Calu3 (cell line): ENCODE measurements around the gene ENDOD1. TPM values are rescaled to one million over a fixed set of nuclear protein-coding genes. Genes with fewer than 3 reads are reported as not detected.
A peak's percentile ranks its signal among the peaks of the same experiment; 100 is the strongest.

Experiments
- BruUV-seq: library from RNA; stranded (reverse); fragments of 400-500 nt; replicated peaks from 2 replicates; lab custom pipeline; 2021; lab: Mats Ljungman, UMichigan
- CTCF ChIA-PET: fragments of 300-600 bp; sonication (Branson Sonifier 250); formaldehyde crosslinking; loops from one replicate; lab custom pipeline; 2022; ENCODE audit warnings: antibody characterized with exemption; lab: Charles Lee
- DNase-seq: peaks from one replicate; pipeline ENCODE4 v3.0.0; 2022
- H3K27ac Mint-ChIP-seq: one replicate; pipeline ENCODE4 v1.8.0; 2022; ENCODE audit warnings: mixed read lengths; ENCODE audit not compliant: unreplicated experiment
- H3K27me3 Mint-ChIP-seq: one replicate; pipeline ENCODE4 v1.8.0; 2022; ENCODE audit warnings: mixed read lengths; ENCODE audit not compliant: unreplicated experiment
- H3K36me3 Mint-ChIP-seq: one replicate; pipeline ENCODE4 v1.8.0; 2022; ENCODE audit warnings: mild to moderate bottlenecking, moderate library complexity, mixed read lengths; ENCODE audit not compliant: insufficient read depth, unreplicated experiment
- H3K4me1 Mint-ChIP-seq: one replicate; pipeline ENCODE4 v1.8.0; 2022; ENCODE audit warnings: mild to moderate bottlenecking, low read depth, mixed read lengths; ENCODE audit not compliant: unreplicated experiment
- H3K4me3 Mint-ChIP-seq: one replicate; pipeline ENCODE4 v1.8.0; 2022; ENCODE audit warnings: mild to moderate bottlenecking, low read depth, moderate library complexity, mixed read lengths; ENCODE audit not compliant: unreplicated experiment
- H3K9me3 Mint-ChIP-seq: one replicate; pipeline ENCODE4 v1.8.0; 2022; ENCODE audit warnings: low read depth, mixed read lengths; ENCODE audit not compliant: unreplicated experiment
- CTCF ChIP-seq: fragments of 200-600 bp; IDR thresholded peaks from one replicate; pipeline ENCODE4 v1.8.0; 2022; ENCODE audit warnings: antibody characterized with exemption; ENCODE audit not compliant: unreplicated experiment
- intact Hi-C: fragments of 100-400 bp; cut with micrococcal nuclease; formaldehyde crosslinking; loops from one replicate; pipeline ENCODE4 v1.10.0; 2022; ENCODE audit not compliant: unreplicated experiment
- total RNA-seq: library from RNA; stranded (reverse); gene quantifications from 2 replicates; pipeline ENCODE4 v1.2.3, GENCODE V29; 2022

Gene ENDOD1
- total RNA-seq, 1 experiment from 2014 or later = 29.4 TPM

DNA sequence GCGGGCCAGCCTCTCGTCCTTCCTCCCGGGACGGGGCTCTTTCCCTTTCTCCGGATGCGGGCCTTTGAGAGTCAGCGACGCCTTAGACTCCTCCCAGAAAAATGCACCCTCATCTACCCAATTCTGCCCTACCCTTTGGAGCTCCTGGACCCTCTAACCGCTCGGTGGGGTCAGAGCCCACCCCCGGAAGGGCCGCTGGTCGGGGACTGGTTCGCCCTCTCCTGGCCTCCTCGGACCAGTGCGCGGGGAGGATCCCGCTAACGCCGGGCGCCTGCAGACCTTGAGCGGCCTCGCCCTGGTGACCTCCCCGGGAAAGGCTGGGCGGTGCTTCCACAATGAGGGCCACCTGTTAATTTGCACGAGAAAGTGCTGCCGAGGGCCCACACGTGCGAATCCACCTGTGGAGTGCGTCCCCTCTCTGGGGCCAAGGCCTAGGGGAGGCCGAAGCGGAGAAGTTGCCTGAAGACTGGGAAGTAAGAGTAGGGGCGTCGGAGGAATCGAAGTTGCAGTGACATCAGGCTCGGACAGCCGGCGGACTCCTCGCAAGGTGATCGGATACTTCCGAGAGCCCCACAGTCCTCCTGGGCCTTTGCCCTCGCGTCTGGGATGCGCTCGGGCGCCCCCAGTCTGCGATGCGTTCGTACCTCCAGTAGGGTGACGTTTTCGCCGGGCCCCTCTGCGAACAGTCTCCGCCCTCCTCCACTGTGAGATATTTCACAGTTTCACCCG lies 61.5 kb downstream of the ENDOD1 start:
- TF ChIP-seq CTCF = peak; percentile 68
- intact Hi-C loops = loop anchor here (1.0 to 10.0 kb wide), 3 partner anchors 83 to 394 kb away; no protein-coding TSS in a partner anchor
- Mint-ChIP-seq H3K27me3 (no peaks in the 10 kb centered on the region), H3K9me3 (no peaks in the 10 kb centered on the region), H3K27ac (peak overlapping the region; percentile 82), H3K4me3 (peak overlapping the region; percentile 79), H3K4me1 (peaks cover 69% of the 10 kb centered on the region), H3K36me3 (peaks cover 27% of the 10 kb centered on the region)
- peak; percentile 90 for DNase-seq
- CTCF ChIA-PET = interaction anchor here (0.6 to 1.5 kb wide), 6 partner anchors 49 to 565 kb away, joined by 3 to 13 read pairs (median 4); no protein-coding TSS in a partner anchor
- no TSS peak for BruUV-seq

GRCh38 chr11:95152876-95153856 lies 63.5 kb downstream of the ENDOD1 start:
- no peak for TF ChIP-seq CTCF
- H3K27ac Mint-ChIP-seq = no peak overlapping the region
- H3K9me3 Mint-ChIP-seq = no peaks in the 10 kb centered on the region
- CTCF ChIA-PET = interaction anchor here (1.0 to 2.9 kb wide), 3 partner anchors 85 to 562 kb away, joined by 3 to 17 read pairs (median 6); no protein-coding TSS in a partner anchor
- no TSS peak for BruUV-seq
- H3K36me3 Mint-ChIP-seq = peaks cover 27% of the 10 kb centered on the region
- intact Hi-C loops = loop anchor here (2.0 to 10.0 kb wide), 3 partner anchors 212 to 1274 kb away; no protein-coding TSS in a partner anchor
- DNase-seq = no peak
- peaks cover 55% of the 10 kb centered on the region for H3K4me1 Mint-ChIP-seq
- H3K4me3 Mint-ChIP-seq = peak overlapping the region; percentile 27
- no peaks in the 10 kb centered on the region for H3K27me3 Mint-ChIP-seq

DNA sequence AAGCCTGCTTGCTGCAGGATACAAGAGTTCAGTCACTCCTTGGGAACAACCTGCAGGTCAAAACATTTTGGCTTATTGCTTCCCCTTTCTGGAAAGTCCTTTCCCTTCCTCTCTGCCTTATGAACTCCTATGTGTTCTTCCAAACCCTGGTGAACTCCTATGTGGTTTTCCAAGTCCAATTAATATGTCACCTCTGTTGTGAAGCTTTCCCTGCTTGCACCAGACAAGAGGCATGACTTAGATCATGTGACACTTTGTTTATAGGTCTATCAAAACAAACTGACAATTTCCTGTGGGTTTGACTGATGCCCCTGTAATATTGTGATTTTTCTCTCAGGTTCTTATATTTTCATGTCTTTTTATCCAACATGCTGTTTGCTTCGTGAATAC lies 64.2 kb downstream of the ENDOD1 start:
- no peak for DNase-seq
- no peak overlapping the region for H3K27ac Mint-ChIP-seq
- H3K9me3 Mint-ChIP-seq = no peaks in the 10 kb centered on the region
- no peaks in the 10 kb centered on the region for H3K27me3 Mint-ChIP-seq
- peak overlapping the region; percentile 27 for H3K4me3 Mint-ChIP-seq
- intact Hi-C loops = loop anchor here (1.0 to 10.0 kb wide), 4 partner anchors 211 to 1273 kb away; no protein-coding TSS in a partner anchor
- peaks cover 48% of the 10 kb centered on the region for H3K4me1 Mint-ChIP-seq
- CTCF ChIA-PET = interaction anchor here (1.0 to 2.9 kb wide), 4 partner anchors 549 to 610 kb away, joined by 3 to 17 read pairs (median 4); no protein-coding TSS in a partner anchor
- H3K36me3 Mint-ChIP-seq = peaks cover 27% of the 10 kb centered on the region
- no peak for TF ChIP-seq CTCF
- BruUV-seq = no TSS peak

DNA sequence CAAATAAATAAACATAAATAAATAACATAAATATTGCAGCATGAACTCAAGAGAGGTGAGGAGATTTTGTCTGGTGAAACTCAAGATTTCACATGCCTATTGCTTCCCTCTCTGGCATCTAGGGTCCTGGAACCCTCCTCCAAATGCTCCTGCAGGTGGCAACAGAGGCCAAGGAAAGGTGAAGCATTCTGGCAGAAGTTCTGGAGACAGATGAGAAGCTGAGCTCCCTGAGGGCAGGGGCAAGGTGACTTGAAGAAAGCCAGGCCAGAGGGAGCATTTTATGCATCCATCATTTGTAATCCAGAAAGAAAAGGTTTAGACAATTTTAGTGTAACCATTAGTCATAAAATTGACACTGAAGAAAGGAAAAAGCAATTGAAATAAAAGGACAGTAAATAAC lies 64.9 kb downstream of the ENDOD1 start:
- DNase-seq = peak; percentile 61
- no peak overlapping the region for H3K4me3 Mint-ChIP-seq
- intact Hi-C loops = loop anchor here (1.0 to 10.0 kb wide), 3 partner anchors 210 to 610 kb away; no protein-coding TSS in a partner anchor
- TF ChIP-seq CTCF = peak; percentile 61
- no peak overlapping the region for H3K27ac Mint-ChIP-seq
- peaks cover 25% of the 10 kb centered on the region for H3K36me3 Mint-ChIP-seq
- no peaks in the 10 kb centered on the region for H3K27me3 Mint-ChIP-seq
- BruUV-seq = no TSS peak
- no peaks in the 10 kb centered on the region for H3K9me3 Mint-ChIP-seq
- CTCF ChIA-PET = interaction anchor here (1.3 to 2.9 kb wide), 3 partner anchors 548 to 610 kb away, joined by 3 to 17 read pairs (median 5); no protein-coding TSS in a partner anchor
- H3K4me1 Mint-ChIP-seq = peaks cover 42% of the 10 kb centered on the region
